GM21528 (cell line): ENCODE results near the gene SDK1.
"Not testable (repeated sequence)": the region's sequence is repeated elsewhere in the genome, so short reads cannot be mapped to it uniquely, and the experiment has no call there.

Source experiments
- ATAC-seq: cut with Tn5 transposase; IDR thresholded peaks from one replicate; pipeline ENCODE4 v1.9.1; 2021; ENCODE audit warnings: mild to moderate bottlenecking, moderate library complexity; ENCODE audit not compliant: unreplicated experiment, low FRiP score

SDK1 gene

GRCh38 chr7:4240520-4241303 is 939.7 kb downstream of the SDK1 start:
- no peak for ATAC-seq

- no peak for ATAC-seq
Observed at GRCh38 chr7:4241304-4241612, 940.2 kb downstream of the SDK1 start.

- ATAC-seq, result no peak
Observed at GRCh38 chr7:4241791-4242190, 940.7 kb downstream of the SDK1 start.

GRCh38 chr7:4242706-4243105 is 941.7 kb downstream of the SDK1 start:
- ATAC-seq, result no peak

GRCh38 chr7:4244041-4244440 is 943.0 kb downstream of the SDK1 start:
- no peak for ATAC-seq

- ATAC-seq, result no peak
Observed at GRCh38 chr7:4244635-4245034, 943.6 kb downstream of the SDK1 start.

- ATAC-seq, result no peak
Observed at GRCh38 chr7:4245135-4245865, 944.2 kb downstream of the SDK1 start.

- ATAC-seq, result no peak
Observed at GRCh38 chr7:4245866-4246470, 944.9 kb downstream of the SDK1 start.

- no peak for ATAC-seq
Observed at GRCh38 chr7:4246536-4246935, 945.5 kb downstream of the SDK1 start.

- no peak for ATAC-seq
Observed at GRCh38 chr7:4247106-4247876, 946.2 kb downstream of the SDK1 start.

GRCh38 chr7:4248295-4248694 is 947.2 kb downstream of the SDK1 start:
- no peak for ATAC-seq

GRCh38 chr7:4249241-4249640 is 948.2 kb downstream of the SDK1 start:
- no peak for ATAC-seq

GRCh38 chr7:4255336-4255735 is 954.3 kb downstream of the SDK1 start:
- no peak for ATAC-seq

GRCh38 chr7:4256286-4256685 is 955.2 kb downstream of the SDK1 start:
- ATAC-seq, result no peak

- ATAC-seq, result no peak
Observed at GRCh38 chr7:4257146-4258111, 956.4 kb downstream of the SDK1 start.

- ATAC-seq, result not testable (repeated sequence)
Observed at GRCh38 chr7:4260116-4260515, 959.1 kb downstream of the SDK1 start.

GRCh38 chr7:4260867-4261600 is 960.0 kb downstream of the SDK1 start:
- ATAC-seq, result no peak

- ATAC-seq, result no peak
Observed at GRCh38 chr7:4261601-4261960, 960.5 kb downstream of the SDK1 start.

GRCh38 chr7:4264206-4264605 is 963.2 kb downstream of the SDK1 start:
- ATAC-seq, result not testable (repeated sequence)
